Neural progenitor cell (in vitro differentiated cells): ENCODE data around the gene SLC34A1. TPM values are rescaled to one million over a fixed set of nuclear protein-coding genes. Genes with fewer than 3 reads are reported as not detected.

Source experiments
- DNase-seq: peaks from one replicate; pipeline ENCODE4 v3.0.0-alpha.2; 2016; ENCODE audit warnings: low spot score
- H2AFZ ChIP-seq: fragments of 200-600 bp; sonication (generic); replicated peaks from 2 replicates; pipeline ENCODE4 v1.6.1; 2016; ENCODE audit warnings: antibody characterized with exemption
- H3F3A ChIP-seq: fragments of 200-600 bp; sonication (generic); 2 replicates; pipeline ENCODE4 v1.6.1; 2016; ENCODE audit warnings: antibody characterized with exemption, low read depth
- H3K27ac ChIP-seq: fragments of 200-600 bp; sonication (generic); 2 replicates; pipeline ENCODE4 v1.5.1; 2016; ENCODE audit warnings: mild to moderate bottlenecking
- H3K27me3 ChIP-seq: fragments of 200-600 bp; sonication (generic); 2 replicates; pipeline ENCODE4 v1.6.1; 2016; ENCODE audit warnings: mild to moderate bottlenecking, moderate library complexity
- H3K36me3 ChIP-seq: fragments of 200-600 bp; sonication (generic); 2 replicates; pipeline ENCODE4 v1.5.1; 2016
- H3K4me1 ChIP-seq: fragments of 200-600 bp; sonication (generic); 2 replicates; pipeline ENCODE4 v1.6.1; 2016; ENCODE audit warnings: mixed run types
- H3K4me2 ChIP-seq: fragments of 200-600 bp; sonication (generic); 2 replicates; pipeline ENCODE4 v1.6.1; 2016
- H3K4me3 ChIP-seq: fragments of 200-600 bp; sonication (generic); 2 replicates; pipeline ENCODE4 v1.5.1; 2016
- H3K79me2 ChIP-seq: fragments of 200-600 bp; sonication (generic); 2 replicates; pipeline ENCODE4 v1.6.1; 2016; ENCODE audit warnings: low read depth
- H3K9ac ChIP-seq: fragments of 200-600 bp; sonication (generic); 2 replicates; pipeline ENCODE4 v1.6.1; 2016
- H3K9me3 ChIP-seq: fragments of 200-600 bp; sonication (generic); 2 replicates; pipeline ENCODE4 v1.5.1; 2016; ENCODE audit warnings: low read depth
- H4K20me1 ChIP-seq: fragments of 200-600 bp; sonication (generic); 2 replicates; pipeline ENCODE4 v1.6.1; 2016; ENCODE audit warnings: low read depth
- H3K27ac Mint-ChIP-seq: 3 replicates; pipeline ENCODE4 v1.8.0; 2021; ENCODE audit warnings: mixed read lengths
- H3K27me3 Mint-ChIP-seq: 2 replicates; pipeline ENCODE4 v1.8.0; 2022; ENCODE audit warnings: low read depth, mild to moderate bottlenecking, inconsistent platforms, moderate library complexity, mixed read lengths; ENCODE audit not compliant: insufficient read depth
- H3K36me3 Mint-ChIP-seq: 3 replicates; pipeline ENCODE4 v1.8.0; 2021; ENCODE audit warnings: mixed read lengths
- H3K4me1 Mint-ChIP-seq: 3 replicates; pipeline ENCODE4 v1.8.0; 2021; ENCODE audit warnings: mixed read lengths
- H3K4me3 Mint-ChIP-seq: 3 replicates; pipeline ENCODE4 v1.8.0; 2021; ENCODE audit warnings: mild to moderate bottlenecking, moderate library complexity, mixed read lengths
- H3K9me3 Mint-ChIP-seq: 3 replicates; pipeline ENCODE4 v1.8.0; 2020; ENCODE audit warnings: mixed read lengths
- CTCF ChIP-seq: fragments of 200-600 bp; sonication (generic); IDR thresholded peaks from 2 replicates; pipeline ENCODE4 v1.5.1; 2017; ENCODE audit warnings: antibody characterized with exemption, mild to moderate bottlenecking
- EZH2 ChIP-seq: fragments of 200-600 bp; sonication (generic); IDR thresholded peaks from 2 replicates; pipeline ENCODE4 v1.6.1; 2017; ENCODE audit warnings: antibody characterized with exemption, mild to moderate bottlenecking, moderate library complexity
- EZH2phosphoT487 ChIP-seq: fragments of 200-600 bp; sonication (generic); IDR thresholded peaks from 2 replicates; pipeline ENCODE4 v1.6.1; 2017; ENCODE audit warnings: antibody characterized with exemption
- total RNA-seq: library from RNA; depleted of rRNA; stranded (reverse); fragments of >200 nt; gene quantifications from 2 replicates; pipeline ENCODE4 v1.2.3, GENCODE V29; 2015; ENCODE audit warnings: low replicate concordance

SLC34A1 gene
- total RNA-seq, 1 donor from 2014 or later, result not detected

GRCh38 chr5:177440211-177440989, 56.2 kb downstream of the SLC34A1 start:
- H3K27me3 ChIP-seq, result no peaks in the 10 kb centered on the region
- H3K27ac Mint-ChIP-seq, result no peak overlapping the region
- H3K4me1 ChIP-seq, result no peaks in the 10 kb centered on the region
- H4K20me1 ChIP-seq, result no peaks in the 10 kb centered on the region
- peaks cover 21% of the 10 kb centered on the region for H3K36me3 Mint-ChIP-seq
- no peaks in the 10 kb centered on the region for H3K9me3 ChIP-seq
- no peak for DNase-seq
- H3K4me3 Mint-ChIP-seq, result no peak overlapping the region
- no peaks in the 10 kb centered on the region for H3K79me2 ChIP-seq
- H3K4me1 Mint-ChIP-seq, result peaks cover 11% of the 10 kb centered on the region
- H3K9me3 Mint-ChIP-seq, result no peaks in the 10 kb centered on the region
- H3K4me2 ChIP-seq, result no peak overlapping the region
- no peaks in the 10 kb centered on the region for H3K36me3 ChIP-seq
- peaks cover 13% of the 10 kb centered on the region for H3F3A ChIP-seq
- H2AFZ ChIP-seq, result no peak overlapping the region
- H3K27ac ChIP-seq, result no peak overlapping the region
- H3K4me3 ChIP-seq, result no peak overlapping the region
- TF ChIP-seq EZH2phosphoT487 (no peak), CTCF (no peak), EZH2 (no peak)
- no peak overlapping the region for H3K9ac ChIP-seq
- H3K27me3 Mint-ChIP-seq, result peaks cover 13% of the 10 kb centered on the region

- H3K9ac ChIP-seq, result no peak overlapping the region
- H2AFZ ChIP-seq, result no peak overlapping the region
- Mint-ChIP-seq H3K27me3 (peaks cover 15% of the 10 kb centered on the region), H3K4me3 (peak overlapping the region; percentile 21), H3K27ac (no peak overlapping the region), H3K4me1 (peaks cover 18% of the 10 kb centered on the region), H3K36me3 (peaks cover 21% of the 10 kb centered on the region), H3K9me3 (no peaks in the 10 kb centered on the region)
- H3K79me2 ChIP-seq, result no peaks in the 10 kb centered on the region
- peaks cover 6% of the 10 kb centered on the region for H3K4me1 ChIP-seq
- H3K27me3 ChIP-seq, result no peaks in the 10 kb centered on the region
- H3K4me3 ChIP-seq, result no peak overlapping the region
- DNase-seq, result no peak
- H3K9me3 ChIP-seq, result no peaks in the 10 kb centered on the region
- no peaks in the 10 kb centered on the region for H4K20me1 ChIP-seq
- H3K27ac ChIP-seq, result no peak overlapping the region
- no peak overlapping the region for H3K4me2 ChIP-seq
- no peaks in the 10 kb centered on the region for H3K36me3 ChIP-seq
- TF ChIP-seq EZH2, result no peak
- TF ChIP-seq EZH2phosphoT487, result no peak
- no peak for TF ChIP-seq CTCF
- peaks cover 14% of the 10 kb centered on the region for H3F3A ChIP-seq
Observed at GRCh38 chr5:177440990-177441780, 57.0 kb downstream of the SLC34A1 start.

- no peak for TF ChIP-seq EZH2
- no peak for TF ChIP-seq EZH2phosphoT487
- TF ChIP-seq CTCF, result no peak
- no peak overlapping the region for H3K4me2 ChIP-seq
- H3K9me3 ChIP-seq, result no peaks in the 10 kb centered on the region
- peaks cover 20% of the 10 kb centered on the region for H3F3A ChIP-seq
- no peaks in the 10 kb centered on the region for H4K20me1 ChIP-seq
- peaks cover 14% of the 10 kb centered on the region for H3K27me3 Mint-ChIP-seq
- H3K36me3 ChIP-seq, result no peaks in the 10 kb centered on the region
- H3K4me1 ChIP-seq, result peaks cover 8% of the 10 kb centered on the region
- H3K4me3 ChIP-seq, result no peak overlapping the region
- H3K9ac ChIP-seq, result no peak overlapping the region
- no peaks in the 10 kb centered on the region for H3K27me3 ChIP-seq
- H3K4me1 Mint-ChIP-seq, result peaks cover 18% of the 10 kb centered on the region
- H3K27ac ChIP-seq, result no peak overlapping the region
- H3K79me2 ChIP-seq, result no peaks in the 10 kb centered on the region
- H3K4me3 Mint-ChIP-seq, result peak overlapping the region; percentile 64
- peaks cover 16% of the 10 kb centered on the region for H3K36me3 Mint-ChIP-seq
- no peaks in the 10 kb centered on the region for H3K9me3 Mint-ChIP-seq
- H3K27ac Mint-ChIP-seq, result peak overlapping the region; percentile 76
- no peak overlapping the region for H2AFZ ChIP-seq
- no peak for DNase-seq
Observed at GRCh38 chr5:177442066-177442826, 58.0 kb downstream of the SLC34A1 start.
